GM21515 (cell line): ENCODE data around the gene RSU1.

ENCODE experiments used
- ATAC-seq: cut with Tn5 transposase; IDR thresholded peaks from one replicate; pipeline ENCODE4 v1.9.1; 2021; ENCODE audit not compliant: unreplicated experiment

Gene RSU1

GRCh38 chr10:16611037-16611436 is 206.2 kb downstream of the RSU1 start:
- ATAC-seq = no peak

- ATAC-seq = no peak
Measured at GRCh38 chr10:16609211-16609610, 208.0 kb downstream of the RSU1 start.

DNA sequence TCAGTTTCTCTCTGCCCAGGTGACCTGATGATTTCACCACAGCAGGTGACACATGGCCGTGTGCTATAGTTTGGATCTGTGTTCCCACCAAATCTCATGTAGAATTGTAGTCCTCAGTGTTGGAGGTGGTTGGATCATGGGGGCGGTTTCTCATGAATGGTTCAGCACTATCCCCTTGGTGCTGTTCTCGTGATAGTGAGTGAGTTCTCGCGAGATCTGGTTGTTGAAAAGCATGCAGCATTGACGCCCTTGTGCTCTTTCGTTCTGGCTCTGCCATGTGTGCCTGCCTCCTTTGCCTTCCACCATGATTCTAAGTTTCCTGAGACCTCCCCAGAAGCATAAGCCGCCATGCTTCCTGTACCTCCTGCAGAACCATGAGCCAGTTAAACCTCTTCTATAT is 210.3 kb downstream of the RSU1 start:
- ATAC-seq = no peak

DNA sequence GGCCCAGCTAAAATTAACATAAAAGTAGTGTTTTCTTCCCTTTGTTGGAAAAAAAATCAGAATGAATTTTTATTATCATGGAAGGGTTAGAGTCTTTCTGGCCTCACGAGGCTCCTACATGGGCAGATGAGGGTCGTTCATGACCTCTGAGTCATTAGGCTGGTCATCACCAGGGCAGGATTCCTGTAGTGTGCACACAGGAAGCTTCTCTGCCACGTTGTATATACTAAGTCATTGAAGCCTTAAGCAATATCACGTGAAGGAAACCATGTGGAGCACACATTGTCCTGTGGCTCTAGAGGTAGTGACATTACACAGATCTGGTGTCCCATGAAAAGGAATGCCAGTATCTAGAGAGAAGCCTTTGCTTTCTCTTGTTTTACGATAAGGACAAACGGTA is 210.8 kb downstream of the RSU1 start:
- no peak for ATAC-seq

DNA sequence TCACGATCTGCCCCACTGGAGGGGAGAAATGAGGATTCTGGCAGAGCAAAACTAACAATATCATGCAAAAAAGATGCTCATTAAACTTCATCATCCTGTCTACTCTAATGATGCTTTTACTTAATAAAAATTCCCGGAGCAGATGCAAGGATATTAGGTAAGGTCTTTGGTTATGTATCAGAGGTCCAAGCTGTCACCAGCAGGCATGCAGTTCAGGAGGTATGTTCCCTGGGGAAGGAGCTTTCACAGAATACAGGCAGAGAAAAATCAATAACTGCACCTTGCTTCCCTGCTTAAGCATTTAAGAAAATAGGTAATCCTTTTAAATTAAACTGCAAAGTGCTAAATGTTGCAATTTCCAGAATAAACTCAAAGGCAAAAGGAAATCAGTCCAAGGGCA is 213.9 kb downstream of the RSU1 start:
- ATAC-seq = no peak

GRCh38 chr10:16602104-16602775 is 215.0 kb downstream of the RSU1 start:
- no peak for ATAC-seq

DNA sequence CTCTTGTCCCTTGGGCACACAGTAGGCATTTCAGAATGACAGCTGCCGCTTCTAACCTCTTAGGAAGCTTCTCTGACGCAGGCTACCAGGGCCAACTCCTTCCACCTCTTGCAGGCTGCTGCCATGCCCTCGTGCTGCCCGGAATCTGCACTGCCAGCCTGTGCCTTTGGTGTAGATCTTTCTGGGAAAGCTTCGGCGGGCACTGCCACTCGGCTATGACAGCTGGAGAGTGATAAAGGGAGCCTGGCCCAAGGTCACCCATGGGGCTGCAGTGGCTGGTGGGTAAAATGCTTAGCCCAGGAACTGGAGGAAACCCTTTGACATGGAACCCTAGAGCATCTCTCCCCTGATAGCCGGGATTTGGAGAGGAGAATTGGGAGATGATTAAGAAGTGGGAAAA is 217.6 kb downstream of the RSU1 start:
- no peak for ATAC-seq

DNA sequence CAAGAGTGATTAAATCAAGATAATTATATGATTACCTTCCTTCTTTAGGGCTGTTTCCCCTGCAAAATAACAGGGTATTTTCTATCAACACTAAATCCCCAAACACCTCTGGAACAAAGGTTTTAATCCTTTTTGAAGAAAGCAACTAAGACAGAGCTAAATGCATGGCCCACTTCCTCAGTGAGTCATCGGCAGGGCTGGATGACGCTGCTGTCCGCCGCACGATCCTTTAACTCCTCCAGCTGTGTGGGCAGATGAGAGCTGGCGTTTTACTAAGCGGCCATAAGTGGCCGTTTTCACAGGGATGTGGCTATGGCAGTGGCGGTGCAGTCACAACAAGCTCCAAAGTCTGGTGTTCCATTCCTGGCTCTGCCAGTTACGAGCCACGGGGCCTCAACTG is 219.6 kb downstream of the RSU1 start:
- ATAC-seq = no peak

- ATAC-seq = no peak
Measured at GRCh38 chr10:16592378-16592777, 224.8 kb downstream of the RSU1 start.

GRCh38 chr10:16586358-16587138 is 230.7 kb downstream of the RSU1 start:
- ATAC-seq = peak; percentile 86

- peak; percentile 43 for ATAC-seq
Measured at GRCh38 chr10:16585103-16585502, 232.1 kb downstream of the RSU1 start.

DNA sequence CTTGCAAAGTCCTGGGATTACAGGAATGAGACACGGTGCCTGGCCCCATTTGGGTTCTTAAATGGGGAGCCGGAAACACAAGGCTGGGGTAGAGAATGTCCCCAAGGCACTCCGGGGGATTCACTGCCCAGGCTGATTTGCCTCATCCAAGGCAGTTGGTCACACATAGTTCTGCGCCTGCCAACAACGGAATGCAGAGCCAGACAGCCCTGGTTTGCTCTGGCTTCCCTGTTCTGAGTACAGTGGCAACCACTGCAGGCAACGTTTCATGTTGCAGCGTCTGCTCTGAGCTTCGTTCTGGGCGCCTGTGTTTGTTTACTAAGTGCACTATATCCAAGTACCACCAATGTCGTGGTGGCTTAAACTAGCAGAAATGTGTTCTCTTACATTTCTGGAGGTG is 233.8 kb downstream of the RSU1 start:
- ATAC-seq = no peak

- ATAC-seq = no peak
Measured at GRCh38 chr10:16581202-16581601, 236.0 kb downstream of the RSU1 start.

GRCh38 chr10:16570731-16571130 is 246.5 kb downstream of the RSU1 start:
- peak; percentile 95 for ATAC-seq

DNA sequence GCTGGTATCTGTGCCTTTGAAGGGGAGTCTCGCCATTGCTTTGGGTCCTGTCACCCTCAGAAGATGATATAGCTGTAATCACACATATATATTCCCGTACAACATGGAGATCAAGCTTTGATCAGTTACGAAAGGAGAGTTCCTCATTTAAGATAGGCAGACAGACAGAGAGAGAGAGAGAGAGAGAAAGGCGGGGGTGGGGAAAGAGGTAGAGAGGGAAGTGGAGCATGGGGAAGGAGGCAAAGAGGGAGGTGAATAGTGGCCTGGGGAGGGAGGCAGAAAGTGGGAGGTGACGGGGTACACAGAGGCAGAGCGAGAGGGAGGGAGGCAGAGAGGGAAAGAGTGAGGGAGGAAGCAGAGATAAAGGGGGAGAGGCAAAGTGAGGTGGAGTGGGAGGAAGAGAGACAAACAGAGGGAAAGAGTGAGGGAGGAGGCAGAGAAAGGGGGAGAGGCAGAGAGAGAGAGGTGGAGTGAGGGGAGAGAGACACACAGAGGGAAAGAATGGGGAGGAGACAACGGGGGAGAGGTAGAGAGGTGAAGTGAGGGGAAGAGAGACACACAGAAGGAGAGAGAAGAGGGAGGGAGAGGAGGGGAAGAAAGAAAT is 250.9 kb downstream of the RSU1 start:
- ATAC-seq = no peak

DNA sequence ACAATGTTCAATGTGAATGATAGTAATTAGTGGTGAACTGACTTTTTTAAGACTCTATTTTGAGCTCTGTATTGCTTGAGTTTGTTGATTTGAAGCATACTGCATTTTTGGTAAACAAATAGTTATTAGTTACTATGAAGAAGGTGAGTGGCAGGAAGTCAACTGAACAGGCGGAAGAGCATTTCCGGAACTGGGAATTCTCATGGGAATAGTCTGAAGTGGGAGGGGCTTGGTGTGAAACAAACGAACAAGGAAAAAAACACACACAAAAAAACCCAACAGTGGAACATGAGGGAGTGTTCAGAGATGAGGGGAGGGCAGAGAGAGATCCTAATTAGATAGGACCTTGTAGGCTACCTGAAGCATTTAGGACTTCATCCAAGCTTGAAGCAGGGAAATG is 251.6 kb downstream of the RSU1 start:
- ATAC-seq = no peak

GRCh38 chr10:16562891-16563290 is 254.3 kb downstream of the RSU1 start:
- ATAC-seq = no peak

DNA sequence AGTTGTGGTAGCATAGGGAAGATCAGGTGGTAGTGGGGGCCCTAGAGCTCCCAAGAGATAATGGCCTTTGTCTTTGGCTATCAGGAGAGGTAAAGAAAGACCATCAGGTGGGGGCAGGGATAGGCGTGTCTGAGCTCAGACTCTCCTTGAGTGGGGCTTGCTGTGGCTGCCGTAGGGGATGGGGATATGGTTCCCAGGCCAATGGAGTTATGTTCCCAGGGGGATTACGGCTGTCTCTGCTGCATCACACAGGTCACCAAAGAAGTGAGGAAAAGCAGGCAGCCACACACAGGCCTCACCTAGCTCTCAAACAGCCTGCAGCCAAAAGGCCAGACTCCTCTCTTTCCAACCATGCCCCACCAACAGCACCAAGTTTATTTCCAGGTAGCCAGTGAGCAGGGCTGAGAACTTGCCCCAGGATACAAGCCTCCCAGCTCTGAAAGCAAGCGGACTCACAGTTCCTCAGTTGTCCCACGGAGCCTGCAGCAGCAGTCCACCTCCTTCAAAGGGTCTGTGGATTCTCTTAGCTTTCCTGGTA is 257.9 kb downstream of the RSU1 start:
- ATAC-seq = no peak

DNA sequence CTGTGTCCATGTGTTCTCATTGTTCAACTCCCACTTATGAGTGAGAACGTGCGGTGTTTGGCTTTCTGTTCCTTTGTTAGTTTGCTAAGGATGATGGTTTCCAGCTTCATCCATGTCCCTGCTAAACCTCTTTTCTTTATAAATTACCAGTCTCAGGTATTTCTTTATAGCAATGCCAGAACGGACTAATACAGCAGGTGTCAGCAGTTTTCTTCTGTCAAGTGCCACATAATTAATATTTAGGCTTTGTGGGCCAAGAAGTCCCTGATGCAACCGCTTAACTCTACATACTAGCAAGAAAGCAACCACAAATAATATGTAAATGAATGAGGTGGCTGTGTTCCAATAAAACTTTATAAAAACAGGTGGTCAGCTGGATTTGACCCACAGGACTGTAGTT is 269.3 kb downstream of the RSU1 start:
- no peak for ATAC-seq

GRCh38 chr10:16545116-16545736 is 272.0 kb downstream of the RSU1 start:
- peak; percentile 72 for ATAC-seq

GRCh38 chr10:16544591-16544990 is 272.6 kb downstream of the RSU1 start:
- no peak for ATAC-seq

DNA sequence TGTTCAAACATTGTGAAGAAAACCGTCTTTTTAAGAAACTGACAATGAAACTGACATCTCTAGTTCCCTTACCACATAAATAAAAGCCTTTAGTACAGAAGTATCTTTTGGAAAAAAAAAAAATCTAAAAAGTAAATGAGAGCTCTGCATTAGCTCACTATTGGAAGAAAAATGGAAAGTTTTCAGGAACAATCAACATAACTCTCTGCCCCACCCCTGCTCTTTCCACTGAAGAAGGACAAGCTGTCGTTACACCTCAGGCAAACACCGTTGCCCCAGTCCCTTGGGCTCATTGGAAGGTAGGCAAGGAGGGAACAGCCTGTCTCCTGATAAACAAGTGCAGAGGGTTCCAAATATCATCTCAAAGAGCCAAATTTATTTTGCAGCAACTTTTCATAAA is 273.1 kb downstream of the RSU1 start:
- no peak for ATAC-seq
